ENCODE results near the gene HIVEP3. TPM values are rescaled to one million over a fixed set of nuclear protein-coding genes. Genes with fewer than 3 reads are reported as not detected.
A peak's percentile ranks its signal among the peaks of the same experiment; 100 is the strongest.

The HIVEP3 gene
- total and polyA plus RNA-seq, 11 donors: 3.2 to 11.9 (median 5.0) TPM

GRCh38 chr1:41682149-41682548, 236.6 kb downstream of the HIVEP3 start:
- DNase-seq: no peak
- TF ChIP-seq CTCF (IDR thresholded peaks at IDR 0.05) (no peak), POLR2A (IDR thresholded peaks at IDR 0.05) (no peak)
- Histone ChIP-seq H3K4me1 (peaks cover 0 to 79% (median 35%) of the 10 kb centered on the region in 12 donors), H3K27ac (peak overlapping the region in 4 of 12 donors; percentile 34 to 71 (median 54)), H3K27me3 (no peaks in the 10 kb centered on the region), H3K9me3 (no peaks in the 10 kb centered on the region), H3K36me3 (no peaks in the 10 kb centered on the region), H3K4me3 (no peak overlapping the region)
- peak in 1 of 4 donors; percentile 3 for ATAC-seq
- WGBS, 4 donors: 91 to 94% (median 92%) methylated on average over 5 of the region's 5 CpGs
- intact Hi-C loops (cut with DNase I): no loop called here

- Histone ChIP-seq H3K27ac (peak overlapping the region in 9 of 12 donors; percentile 2 to 71 (median 34)), H3K4me1 (peaks cover 0 to 79% (median 35%) of the 10 kb centered on the region in 12 donors), H3K9me3 (no peaks in the 10 kb centered on the region), H3K27me3 (no peaks in the 10 kb centered on the region), H3K4me3 (no peak overlapping the region), H3K36me3 (no peaks in the 10 kb centered on the region)
- peak in 3 of 5 donors; percentile 31 to 67 (median 52) for DNase-seq
- 42 to 58% (median 48%) methylated on average over 6 to 11 of the region's 11 CpGs for WGBS, 4 donors
- no peak for TF ChIP-seq CTCF (IDR thresholded peaks at IDR 0.05)
- TF ChIP-seq POLR2A (IDR thresholded peaks at IDR 0.05): no peak
- intact Hi-C loops (cut with DNase I): no loop called here
- ATAC-seq: peak; percentile 65 to 80 (median 78)
Observed at GRCh38 chr1:41681331-41682098, 237.2 kb downstream of the HIVEP3 start.

- TF ChIP-seq CTCF (IDR thresholded peaks at IDR 0.05): no peak
- no peak for TF ChIP-seq POLR2A (IDR thresholded peaks at IDR 0.05)
- Histone ChIP-seq H3K27me3 (no peaks in the 10 kb centered on the region), H3K27ac (no peak overlapping the region), H3K4me3 (no peak overlapping the region), H3K36me3 (no peaks in the 10 kb centered on the region), H3K4me1 (peaks cover 0 to 74% (median 35%) of the 10 kb centered on the region in 12 donors), H3K9me3 (no peaks in the 10 kb centered on the region)
- 97 to 100% (median 99%) methylated on average over 1 of the region's 1 CpG for WGBS, 4 donors
- DNase-seq (no peak), ATAC-seq (no peak)
- intact Hi-C loops (cut with DNase I): no loop called here
Observed at GRCh38 chr1:41679994-41680393, 238.7 kb downstream of the HIVEP3 start.

GRCh38 chr1:41679531-41679930, 239.2 kb downstream of the HIVEP3 start:
- Histone ChIP-seq H3K4me3 (no peak overlapping the region), H3K36me3 (no peaks in the 10 kb centered on the region), H3K27ac (no peak overlapping the region), H3K9me3 (no peaks in the 10 kb centered on the region), H3K4me1 (peaks cover 0 to 69% (median 32%) of the 10 kb centered on the region in 12 donors), H3K27me3 (no peaks in the 10 kb centered on the region)
- DNase-seq (no peak), ATAC-seq (no peak)
- TF ChIP-seq CTCF (IDR thresholded peaks at IDR 0.05): no peak
- TF ChIP-seq POLR2A (IDR thresholded peaks at IDR 0.05): no peak
- intact Hi-C loops (cut with DNase I): no loop called here
- WGBS, 4 donors: 91 to 100% (median 94%) methylated on average over 1 of the region's 1 CpG

Data from heart left ventricle (tissue), 16 donors.